HEK293 (cell line): ENCODE results near the gene FOXP1.

Experiments used
- CTCF ChIA-PET: fragments of 350-600 bp; formaldehyde crosslinking; extraction: SDS; loops from one replicate; lab custom pipeline; 2021; ENCODE audit warnings: antibody characterized with exemption; lab: Yijun Ruan, JAX
- POLR2A ChIA-PET: fragments of 300-600 bp; formaldehyde crosslinking; extraction: SDS; loops from one replicate; lab custom pipeline; 2020; ENCODE audit warnings: antibody characterized with exemption, inconsistent platforms; lab: Yijun Ruan, JAX
- H3K27ac ChIP-seq: fragments of 200-500 bp; sonication (Bioruptor generic); 2 replicates; pipeline ENCODE4 v1.5.1; 2014; ENCODE audit warnings: low read depth, low read length, control low read depth, inconsistent platforms; ENCODE audit errors: extremely low read depth
- H3K36me3 ChIP-seq, 2 experiments: fragments of 200-500 bp in 1 of 2; sonication (Bioruptor generic) in 1 of 2; 1 replicate in 1 of 2; 2 replicates in 1 of 2; pipeline ENCODE4 v1.5.1; 2014 to 2017; ENCODE audit warnings: inconsistent platforms in 2 of 2, low read length in 2 of 2; ENCODE audit not compliant: control insufficient read depth in 2 of 2, insufficient read depth in 1 of 2
- H3K4me1 ChIP-seq: fragments of 200-500 bp; sonication (Bioruptor generic); 2 replicates; pipeline ENCODE4 v1.5.1; 2014; ENCODE audit warnings: mild to moderate bottlenecking, low read length, inconsistent platforms; ENCODE audit not compliant: control insufficient read depth, insufficient read depth
- H3K4me3 ChIP-seq: 2 replicates; pipeline ENCODE4 v1.5.1; 2011; ENCODE audit warnings: low read depth, mild to moderate bottlenecking, control low read depth, low read length, moderate library complexity
- H3K9me3 ChIP-seq: fragments of 200-500 bp; sonication (Bioruptor generic); 2 replicates; pipeline ENCODE4 v1.5.1; 2014; ENCODE audit warnings: low read depth, low read length, inconsistent platforms; ENCODE audit not compliant: control insufficient read depth, insufficient read depth
- BCL11A ChIP-seq: fragments of 450-650 bp; formaldehyde crosslinking; IDR thresholded peaks from 2 replicates; pipeline ENCODE4 v1.5.1; 2016; ENCODE audit warnings: low read depth, missing biosample characterization, missing genetic modification characterization
- GFI1B ChIP-seq: fragments of 450-650 bp; formaldehyde crosslinking; IDR thresholded peaks from 2 replicates; pipeline ENCODE4 v1.5.1; 2016; ENCODE audit warnings: missing biosample characterization, missing genetic modification characterization
- IKZF3 ChIP-seq: fragments of 450-650 bp; IDR thresholded peaks from 2 replicates; pipeline ENCODE4 v1.5.0; 2018; ENCODE audit warnings: missing biosample characterization, mild to moderate bottlenecking, missing genetic modification characterization, moderate library complexity
- KLF9 ChIP-seq: fragments of 450-650 bp; formaldehyde crosslinking; IDR thresholded peaks from 2 replicates; pipeline ENCODE4 v1.5.1; 2016; ENCODE audit warnings: missing biosample characterization, missing genetic modification characterization, low read depth
- SALL2 ChIP-seq: fragments of 450-650 bp; formaldehyde crosslinking; IDR thresholded peaks from 2 replicates; pipeline ENCODE4 v1.5.0; 2017; ENCODE audit warnings: missing biosample characterization, mild to moderate bottlenecking, missing genetic modification characterization, borderline replicate concordance
- SP7 ChIP-seq: fragments of 450-650 bp; formaldehyde crosslinking; IDR thresholded peaks from 2 replicates; pipeline ENCODE4 v1.5.1; 2016; ENCODE audit warnings: missing biosample characterization, missing genetic modification characterization
- TCF7L2 ChIP-seq: IDR thresholded peaks from 2 replicates; pipeline ENCODE4 v1.6.1; 2011; ENCODE audit warnings: low read depth, mild to moderate bottlenecking, inconsistent platforms, low read length, moderate library complexity, borderline replicate concordance
- ZBTB17 ChIP-seq: fragments of 450-650 bp; formaldehyde crosslinking; IDR thresholded peaks from 2 replicates; pipeline ENCODE4 v1.5.1; 2016; ENCODE audit warnings: missing biosample characterization, missing genetic modification characterization
- ZNF133 ChIP-seq: fragments of 450-650 bp; formaldehyde crosslinking; IDR thresholded peaks from 2 replicates; pipeline ENCODE4 v1.5.1; 2016; ENCODE audit warnings: missing biosample characterization, missing genetic modification characterization
- ZNF138 ChIP-seq: fragments of 450-650 bp; formaldehyde crosslinking; IDR thresholded peaks from 2 replicates; pipeline ENCODE4 v1.5.1; 2016; ENCODE audit warnings: missing biosample characterization, missing genetic modification characterization, borderline replicate concordance
- ZNF140 ChIP-seq: fragments of 450-650 bp; formaldehyde crosslinking; IDR thresholded peaks from 2 replicates; pipeline ENCODE4 v1.5.1; 2016; ENCODE audit warnings: missing biosample characterization, missing genetic modification characterization
- ZNF621 ChIP-seq: fragments of 450-650 bp; formaldehyde crosslinking; IDR thresholded peaks from 2 replicates; pipeline ENCODE4 v1.5.1; 2017; ENCODE audit warnings: missing biosample characterization, missing genetic modification characterization
- ZNF626 ChIP-seq: fragments of 450-650 bp; sonication (Bioruptor Pico); formaldehyde crosslinking; IDR thresholded peaks from 2 replicates; pipeline ENCODE4 v1.5.1; 2018; ENCODE audit warnings: missing biosample characterization, missing genetic modification characterization, inconsistent platforms
- TF ChIP-seq, protein P1 (sequence below): fragments of 450-650 bp; formaldehyde crosslinking; IDR thresholded peaks from 2 replicates; pipeline ENCODE4 v1.5.1; 2016; ENCODE audit warnings: missing biosample characterization, missing genetic modification characterization
- TF ChIP-seq, protein P2 (sequence below): fragments of 450-650 bp; formaldehyde crosslinking; IDR thresholded peaks from 2 replicates; pipeline ENCODE4 v1.5.1; 2016; ENCODE audit warnings: missing biosample characterization, missing genetic modification characterization, borderline replicate concordance

FOXP1 gene

DNA sequence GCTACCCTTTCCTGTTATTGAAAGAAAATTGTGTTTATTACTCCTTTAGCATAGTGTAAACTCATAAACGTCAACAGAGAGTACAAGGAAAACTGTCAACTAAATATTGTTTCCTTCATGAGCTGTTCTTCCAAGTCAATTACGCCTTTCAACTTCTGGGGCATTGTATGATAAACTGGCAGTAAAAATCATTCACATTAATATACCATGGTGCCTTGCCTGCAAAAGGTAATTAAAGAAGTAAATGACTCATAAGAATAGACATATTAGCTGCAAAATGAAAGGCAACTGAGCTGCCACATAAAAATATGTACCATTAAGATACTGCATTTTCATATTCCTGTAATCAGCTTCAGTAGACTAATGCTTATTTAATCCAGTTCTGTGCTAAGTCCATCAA, 447.3 kb downstream of the FOXP1 start (continued):
- TF ChIP-seq ZNF621 (no peak), TCF7L2 (peak; percentile 28; the same call in 1 of the 2 replicates), KLF9 (no peak), BCL11A (no peak), GFI1B (no peak)

DNA sequence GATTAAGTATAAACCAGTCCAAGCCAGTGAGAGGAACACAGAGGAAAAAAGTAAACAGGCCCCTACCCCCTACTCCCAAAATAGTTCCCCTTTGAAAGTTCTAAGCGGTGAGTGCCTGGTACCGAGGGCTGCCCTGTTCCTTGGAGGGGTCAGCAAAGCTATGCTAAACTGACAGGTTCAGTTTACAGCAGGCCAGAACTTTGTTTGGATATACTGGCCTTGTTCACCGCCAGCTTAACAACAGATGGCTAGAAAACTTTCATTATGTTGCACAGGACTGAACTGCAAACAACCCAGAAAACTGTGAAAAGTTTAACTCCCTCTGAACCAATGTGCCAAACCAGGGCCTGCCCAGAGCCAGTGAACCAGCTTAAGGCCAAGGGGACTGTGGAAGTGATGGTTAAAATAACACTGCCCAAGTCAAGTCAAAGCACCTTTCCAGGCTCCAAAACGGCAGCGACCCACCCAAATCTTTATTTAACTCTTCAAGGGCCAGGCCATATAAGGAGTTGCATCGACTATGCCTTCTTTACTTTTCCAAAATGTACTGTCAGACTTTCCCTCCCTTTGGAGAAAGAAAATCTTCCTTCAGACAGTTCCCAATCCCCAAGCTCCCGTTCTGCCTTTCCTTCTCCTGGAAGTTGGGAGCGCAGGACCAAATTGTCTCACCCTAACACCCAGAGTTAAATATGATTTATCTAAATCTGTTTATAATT, 448.0 kb downstream of the FOXP1 start:
- CTCF ChIA-PET: interaction anchor here (0.6 kb wide), 2 partner anchors 59 to 132 kb away, joined by 3 to 4 read pairs; no protein-coding TSS in a partner anchor
- Histone ChIP-seq H3K27ac (no peak overlapping the region), H3K36me3 (no peaks in the 10 kb centered on the region), H3K4me1 (peaks cover 25% of the 10 kb centered on the region), H3K9me3 (no peaks in the 10 kb centered on the region), H3K4me3 (no peak overlapping the region)
- POLR2A ChIA-PET: no interaction called here
- TF ChIP-seq ZBTB17 (0 out of 2 replicates have a peak, but pooled peaks have one; percentile 11), ZNF626 (tag by site-specific recombination) (no peak), ZNF140 (tag by site-specific recombination) (no peak)

DNA sequence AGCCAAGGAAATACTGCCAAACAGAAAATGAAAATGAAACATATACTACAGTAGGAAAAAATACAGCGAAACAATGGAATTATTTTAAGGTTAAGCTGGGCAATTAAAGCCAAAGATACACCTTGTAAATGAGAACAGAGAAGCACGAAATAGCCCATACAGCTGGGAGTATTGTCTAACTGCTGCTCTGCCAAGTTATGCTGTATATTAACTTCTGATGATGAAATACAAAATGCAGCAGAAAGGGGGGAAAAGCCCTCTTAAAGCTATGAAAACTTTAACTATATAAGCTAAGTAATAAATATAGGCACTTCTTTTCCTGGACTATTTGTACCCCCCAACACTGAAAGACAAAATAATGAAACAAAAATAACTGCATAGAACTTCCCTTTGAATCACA, 449.0 kb downstream of the FOXP1 start:
- TF ChIP-seq ZNF138 (tag by site-specific recombination): no peak
- TF ChIP-seq SP7 (tag by site-specific recombination): no peak
- Histone ChIP-seq H3K4me3 (no peak overlapping the region), H3K27ac (peak overlapping the region; percentile 48; the same call in 1 of the 2 replicates), H3K9me3 (no peaks in the 10 kb centered on the region), H3K4me1 (peaks cover 25% of the 10 kb centered on the region), H3K36me3 (no peaks in the 10 kb centered on the region)
- POLR2A ChIA-PET: no interaction called here
- CTCF ChIA-PET: no interaction called here

DNA sequence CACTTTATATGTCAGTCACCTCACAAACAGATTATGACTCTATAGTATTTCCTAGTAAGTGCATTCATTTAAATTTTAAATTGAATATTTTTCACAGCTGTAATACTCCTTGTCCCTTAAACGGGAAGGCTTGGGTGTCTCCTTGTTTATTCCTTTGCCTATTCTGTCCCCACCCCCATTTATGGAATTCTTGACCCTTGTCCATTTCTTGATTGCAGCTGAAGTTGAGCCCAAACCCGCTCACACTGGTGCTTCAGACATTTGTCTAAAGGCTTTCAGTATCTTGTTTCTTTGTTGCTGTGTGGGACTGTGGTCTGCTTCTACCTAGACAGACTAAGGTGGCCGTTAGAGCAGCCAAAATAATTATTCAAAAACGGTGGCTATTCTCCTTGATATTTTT, 449.7 kb downstream of the FOXP1 start:
- CTCF ChIA-PET: no interaction called here
- H3K4me1 ChIP-seq: peaks cover 28% of the 10 kb centered on the region
- H3K27ac ChIP-seq: peak overlapping the region; percentile 48
- H3K36me3 ChIP-seq: no peaks in the 10 kb centered on the region
- POLR2A ChIA-PET: no interaction called here
- H3K4me3 ChIP-seq: no peak overlapping the region
- TF ChIP-seq, protein P1, sequence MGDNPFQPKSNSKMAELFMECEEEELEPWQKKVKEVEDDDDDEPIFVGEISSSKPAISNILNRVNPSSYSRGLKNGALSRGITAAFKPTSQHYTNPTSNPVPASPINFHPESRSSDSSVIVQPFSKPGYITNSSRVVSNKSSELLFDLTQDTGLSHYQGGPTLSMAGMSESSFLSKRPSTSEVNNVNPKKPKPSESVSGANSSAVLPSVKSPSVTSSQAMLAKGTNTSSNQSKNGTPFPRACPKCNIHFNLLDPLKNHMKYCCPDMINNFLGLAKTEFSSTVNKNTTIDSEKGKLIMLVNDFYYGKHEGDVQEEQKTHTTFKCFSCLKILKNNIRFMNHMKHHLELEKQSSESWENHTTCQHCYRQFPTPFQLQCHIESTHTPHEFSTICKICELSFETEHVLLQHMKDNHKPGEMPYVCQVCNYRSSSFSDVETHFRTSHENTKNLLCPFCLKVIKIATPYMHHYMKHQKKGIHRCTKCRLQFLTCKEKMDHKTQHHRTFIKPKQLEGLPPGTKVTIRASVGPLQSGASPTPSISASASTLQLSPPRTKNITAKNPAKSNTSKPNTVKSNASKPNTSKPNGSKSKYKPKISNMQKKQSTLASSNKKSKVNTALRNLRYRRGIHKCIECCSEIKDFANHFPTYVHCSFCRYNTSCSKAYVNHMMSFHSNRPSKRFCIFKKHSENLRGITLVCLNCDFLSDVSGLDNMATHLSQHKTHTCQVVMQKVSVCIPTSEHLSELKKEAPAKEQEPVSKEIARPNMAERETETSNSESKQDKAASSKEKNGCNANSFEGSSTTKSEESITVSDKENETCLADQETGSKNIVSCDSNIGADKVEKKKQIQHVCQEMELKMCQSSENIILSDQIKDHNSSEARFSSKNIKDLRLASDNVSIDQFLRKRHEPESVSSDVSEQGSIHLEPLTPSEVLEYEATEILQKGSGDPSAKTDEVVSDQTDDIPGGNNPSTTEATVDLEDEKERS (tag by site-specific recombination): no peak
- TF ChIP-seq SALL2 (tag by site-specific recombination) (no peak), IKZF3 (0 out of 2 replicates have a peak, but pooled peaks have one; percentile 34), ZNF133 (no peak)
- TF ChIP-seq, protein P2, sequence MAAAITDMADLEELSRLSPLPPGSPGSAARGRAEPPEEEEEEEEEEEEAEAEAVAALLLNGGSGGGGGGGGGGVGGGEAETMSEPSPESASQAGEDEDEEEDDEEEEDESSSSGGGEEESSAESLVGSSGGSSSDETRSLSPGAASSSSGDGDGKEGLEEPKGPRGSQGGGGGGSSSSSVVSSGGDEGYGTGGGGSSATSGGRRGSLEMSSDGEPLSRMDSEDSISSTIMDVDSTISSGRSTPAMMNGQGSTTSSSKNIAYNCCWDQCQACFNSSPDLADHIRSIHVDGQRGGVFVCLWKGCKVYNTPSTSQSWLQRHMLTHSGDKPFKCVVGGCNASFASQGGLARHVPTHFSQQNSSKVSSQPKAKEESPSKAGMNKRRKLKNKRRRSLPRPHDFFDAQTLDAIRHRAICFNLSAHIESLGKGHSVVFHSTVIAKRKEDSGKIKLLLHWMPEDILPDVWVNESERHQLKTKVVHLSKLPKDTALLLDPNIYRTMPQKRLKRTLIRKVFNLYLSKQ (tag by site-specific recombination): no peak
- no peaks in the 10 kb centered on the region for H3K9me3 ChIP-seq
